ENCODE results near the gene IRF5. TPM values are rescaled to one million over a fixed set of nuclear protein-coding genes. Genes with fewer than 3 reads are reported as not detected.

The IRF5 gene
- not detected in 2 replicates for total RNA-seq

GRCh38 chr7:128937647-128938543, at the start of gene IRF5:
Gene IRF5, plus strand, starts transcription at chr7:128937927. Its CDS starts 4,155 bp downstream, at chr7:128942082.

DNA sequence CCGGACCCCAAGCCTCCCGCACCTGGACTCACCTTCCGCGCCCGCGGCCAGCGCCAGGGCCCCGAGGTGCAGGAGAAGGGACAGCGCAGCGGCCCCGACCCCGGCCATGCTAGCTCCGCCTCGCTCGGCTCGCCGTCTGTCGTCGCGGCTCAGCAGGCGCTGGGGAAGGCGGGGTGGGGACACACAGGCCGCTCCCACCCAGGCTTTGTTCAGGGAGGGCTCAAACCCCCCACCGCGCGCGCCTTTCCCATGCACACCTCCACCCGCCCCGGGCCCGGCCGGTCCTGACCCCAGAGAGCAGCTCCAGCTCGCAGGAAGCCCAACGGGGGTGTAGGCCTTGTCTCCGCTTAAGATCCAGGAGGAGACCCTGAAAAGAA, 27.2 kb upstream of the IRF5 start, which contains the start of gene KCP:
Gene KCP, minus strand, starts transcription at position 141 of the 377 bp plus-strand sequence. Its CDS starts 33 bp downstream, at position 108.

Small RNA genes within 50 kb of the gene (small RNA-seq; reads per million reads assigned to genes)
- gene RN7SL306P, result not detected

Other genes with a start within 250 kb of the IRF5 start
- gene CALU, start 198.6 kb upstream of the IRF5 start, total RNA-seq, result 459 and 475 TPM in 2 replicates
- not detected in 2 replicates for gene OPN1SW, start 162.1 kb upstream of the IRF5 start, total RNA-seq
- gene CCDC136, start 146.0 kb upstream of the IRF5 start, total RNA-seq, result 6.6 and 10.6 TPM in 2 replicates
- gene FLNC, start 107.5 kb upstream of the IRF5 start, total RNA-seq, result 99.9 and 102 TPM in 2 replicates
- gene ATP6V1F, start 75.1 kb upstream of the IRF5 start, total RNA-seq, result 66.7 and 103 TPM in 2 replicates
- under 0.01 and 0.20 TPM in 2 replicates for gene KCP, start 27.2 kb upstream of the IRF5 start, total RNA-seq
- 47.8 and 66.3 TPM in 2 replicates for gene TNPO3, start 117.2 kb downstream of the IRF5 start, total RNA-seq
- 0.59 TPM in 1 of 2 replicates, not detected in the other for gene TSPAN33, start 206.8 kb downstream of the IRF5 start, total RNA-seq